Fibroblast of skin of right quadriceps (primary cell): ENCODE results near the gene C3orf20.

Experiments
- DNase-seq: peaks from one replicate; pipeline ENCODE4 v3.0.0-alpha.2; 2013

C3orf20 gene

DNA sequence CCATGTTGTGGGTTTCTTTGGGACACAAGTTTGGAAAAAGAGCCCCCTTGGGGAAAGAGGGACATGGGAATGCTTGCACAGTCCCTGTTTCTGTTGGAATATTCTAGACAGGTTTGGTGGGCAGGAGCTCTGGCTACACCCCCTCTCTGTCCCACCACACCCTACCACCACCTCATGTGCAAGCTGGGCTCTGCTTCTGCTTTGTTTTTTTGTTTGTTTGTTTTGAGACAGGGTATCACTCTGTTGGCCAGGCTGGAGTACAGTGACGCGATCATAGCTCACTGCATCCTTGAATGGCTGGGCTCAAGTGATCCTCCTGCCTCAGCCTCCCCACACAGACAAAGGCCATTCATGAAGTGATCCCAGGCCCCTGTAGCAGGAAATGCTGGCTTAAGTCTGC, 86.9 kb downstream of the C3orf20 start:
- DNase-seq: no peak

DNA sequence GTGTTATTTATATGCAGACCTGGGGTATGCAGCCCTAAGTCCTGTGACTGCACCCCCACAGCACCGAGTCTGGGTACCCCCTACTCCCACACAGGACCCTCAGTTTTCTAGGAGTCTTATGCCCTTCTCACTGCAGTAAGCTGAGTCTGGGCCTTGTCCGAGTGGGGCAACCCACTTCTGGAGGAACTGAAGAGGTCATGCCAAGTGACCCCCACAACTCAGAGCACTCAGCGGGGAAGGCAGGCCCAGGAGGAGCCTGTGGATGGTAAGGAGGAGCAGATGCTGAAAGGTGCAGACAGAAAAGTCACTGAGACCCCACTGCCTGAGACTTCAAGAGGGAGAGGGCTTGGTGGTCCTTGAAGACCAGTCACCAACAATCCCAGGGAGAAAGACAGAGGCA, 87.8 kb downstream of the C3orf20 start:
- no peak for DNase-seq

DNA sequence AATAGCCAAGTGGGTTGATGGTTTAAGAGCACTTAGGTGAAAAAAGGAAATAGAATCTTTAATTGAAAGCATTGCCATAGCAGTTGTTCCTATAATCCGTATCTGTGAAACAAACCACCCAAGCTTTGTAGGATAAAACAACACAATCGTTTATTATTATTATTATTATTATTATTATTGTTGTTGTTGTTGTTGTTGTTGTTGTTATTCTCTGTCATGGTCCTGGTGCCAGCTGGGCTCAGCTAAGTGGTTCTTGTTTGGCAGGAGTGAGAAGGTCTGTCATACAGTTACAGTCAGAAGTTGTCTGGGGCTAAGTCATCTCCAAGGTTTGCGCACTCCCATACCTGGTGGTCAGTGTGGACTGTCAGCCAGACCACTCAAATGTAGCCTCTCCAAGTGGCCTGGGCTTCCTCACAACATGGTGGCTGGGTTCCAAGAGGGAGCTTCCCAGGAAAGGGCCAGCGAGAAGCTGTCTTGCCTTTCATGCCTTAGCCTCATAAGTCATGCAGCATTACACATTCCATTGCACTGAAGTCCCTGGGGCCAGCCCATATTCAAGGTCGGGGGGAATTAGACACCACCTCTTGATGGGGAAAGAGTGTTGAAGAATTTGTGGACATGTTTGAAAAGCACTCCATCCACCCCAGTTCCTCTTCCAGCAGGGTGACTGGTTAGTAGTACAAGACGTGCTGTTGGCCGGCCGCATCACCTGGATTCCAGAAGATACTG, 89.6 kb downstream of the C3orf20 start:
- DNase-seq: no peak

DNA sequence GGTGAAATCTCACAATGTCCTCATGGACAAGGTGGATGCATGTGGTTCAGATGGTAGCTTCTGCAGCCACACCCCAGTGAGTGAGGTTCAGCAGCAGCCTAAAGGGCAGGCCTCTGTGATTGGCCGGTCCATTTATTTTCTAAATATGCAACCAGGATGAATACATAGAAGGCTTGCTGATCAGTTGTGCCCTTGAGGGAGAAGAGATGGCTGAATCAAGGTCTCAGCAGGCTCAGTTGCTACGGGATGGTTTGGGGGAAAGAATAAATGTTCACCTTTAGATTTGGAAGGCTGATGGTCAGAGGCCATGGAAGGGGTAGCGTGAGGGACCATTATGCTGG, 90.1 kb downstream of the C3orf20 start:
- DNase-seq: no peak

DNA sequence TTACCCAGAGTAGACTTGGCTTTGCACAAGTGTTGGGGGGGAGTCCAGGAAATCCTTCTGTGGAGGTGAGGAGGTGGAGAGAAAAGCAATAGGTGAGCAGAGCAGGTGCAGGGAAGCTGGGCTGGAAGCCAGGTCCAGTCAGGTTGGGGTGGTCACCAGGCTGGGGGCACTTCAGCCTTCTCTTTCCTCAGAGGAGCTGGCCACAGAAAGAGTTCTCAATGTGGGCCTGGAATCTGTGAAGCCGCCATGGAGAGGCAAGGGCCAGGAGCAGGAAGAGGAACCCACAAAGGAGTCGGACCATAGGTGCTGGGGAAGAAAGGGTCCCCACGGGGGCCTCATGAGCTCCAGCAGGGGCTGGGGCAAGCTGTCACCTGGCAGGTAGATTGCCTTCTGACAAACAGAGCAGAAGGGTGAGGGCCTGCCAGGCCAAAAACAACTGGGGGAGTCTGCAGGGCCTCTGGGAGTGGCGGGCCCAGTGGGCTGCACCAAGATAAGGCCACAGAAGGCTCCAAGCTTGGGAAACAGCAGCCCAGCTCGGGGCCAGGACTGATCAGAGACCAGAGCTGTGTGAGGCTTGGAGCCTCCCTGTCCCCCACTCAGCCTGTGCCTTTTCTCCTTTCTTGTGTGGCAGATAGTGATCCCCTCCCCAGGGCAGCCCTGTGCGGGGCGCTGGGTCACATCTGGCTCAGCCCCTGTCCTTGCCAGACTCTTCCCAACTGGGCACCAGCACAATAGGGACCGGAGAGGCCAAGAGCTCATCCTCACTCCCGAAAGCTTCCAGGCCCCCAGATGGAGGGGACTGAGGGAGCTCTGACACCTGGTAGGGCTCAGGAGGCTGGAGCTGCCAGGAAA, 90.9 kb downstream of the C3orf20 start:
- DNase-seq: no peak

DNA sequence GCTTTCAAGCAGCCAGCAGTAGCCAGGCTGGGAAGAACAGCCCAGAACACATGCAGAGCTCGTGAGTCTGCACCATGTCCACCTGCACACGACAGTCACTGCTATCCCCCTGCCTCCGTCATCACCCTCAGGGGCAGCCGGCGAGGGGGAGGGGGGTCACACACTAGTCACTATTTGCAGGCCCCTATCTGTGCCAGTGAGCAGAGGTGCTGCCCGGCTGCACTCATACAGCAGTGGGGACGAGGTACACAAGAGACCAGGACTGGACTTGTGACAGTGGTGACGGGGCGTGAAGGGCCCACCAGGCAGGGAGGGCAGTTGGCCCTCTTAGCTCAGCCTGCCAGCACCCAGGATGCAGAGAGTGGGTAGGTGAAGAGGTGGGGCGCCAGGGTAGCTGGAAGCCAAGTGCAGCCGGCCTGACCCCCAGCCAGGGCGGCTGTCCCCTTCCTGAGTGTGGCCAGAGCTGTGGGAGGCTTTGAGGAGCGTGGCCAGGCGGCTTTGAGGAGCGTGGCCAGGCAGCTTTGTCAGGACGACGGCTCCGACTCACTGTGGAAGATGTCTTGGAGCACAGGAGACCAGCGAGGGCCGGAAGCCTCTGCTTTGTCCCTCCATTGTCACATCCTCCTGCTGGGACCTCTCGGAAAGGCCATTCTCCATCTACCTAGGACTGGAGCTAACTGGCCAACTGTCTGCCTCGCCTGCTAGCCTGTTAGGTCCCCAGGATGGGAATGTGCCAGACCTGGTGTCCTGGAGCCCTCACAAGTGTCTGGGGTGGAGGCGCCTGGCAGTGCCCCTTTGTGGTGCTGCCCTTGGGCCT, 91.7 kb downstream of the C3orf20 start:
- DNase-seq: no peak

DNA sequence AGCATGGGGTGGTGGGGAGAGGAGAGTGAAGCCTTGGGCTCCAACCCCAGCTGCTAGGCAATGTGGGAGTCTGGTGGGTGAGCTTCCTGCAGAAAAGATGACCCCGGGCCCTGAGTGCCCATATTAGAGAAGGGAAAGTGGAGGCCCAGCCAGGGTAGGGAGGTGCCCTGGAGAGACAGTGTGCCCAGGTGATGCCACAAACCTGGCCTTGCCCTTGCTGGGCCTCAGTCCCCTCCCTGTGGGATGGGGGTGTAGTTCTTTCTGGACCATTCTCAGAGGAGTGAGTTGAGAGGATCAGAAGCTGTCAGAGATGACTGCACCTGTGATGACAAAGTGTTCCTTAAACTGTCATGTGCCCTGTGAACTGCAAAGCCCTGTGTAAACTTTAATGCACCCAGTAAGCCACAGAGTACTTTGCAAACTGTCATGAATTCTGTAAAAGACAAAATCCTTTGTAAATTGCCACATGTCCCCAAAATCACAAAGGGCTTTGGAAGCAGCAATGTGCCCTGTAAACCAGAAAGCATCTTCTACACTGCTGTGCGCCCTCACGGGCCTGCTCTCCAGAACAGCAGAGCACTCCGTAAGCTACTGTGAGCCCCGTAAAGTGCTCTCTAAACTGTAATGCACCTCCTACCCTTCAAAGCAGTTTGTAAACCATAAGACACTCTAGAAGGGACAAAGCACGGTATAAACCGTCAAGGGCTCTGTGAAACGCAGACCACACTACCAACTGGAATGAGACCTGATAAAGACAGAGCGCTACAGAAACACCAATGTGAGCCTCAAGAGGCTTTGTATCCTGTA, 92.5 kb downstream of the C3orf20 start:
- DNase-seq: no peak

DNA sequence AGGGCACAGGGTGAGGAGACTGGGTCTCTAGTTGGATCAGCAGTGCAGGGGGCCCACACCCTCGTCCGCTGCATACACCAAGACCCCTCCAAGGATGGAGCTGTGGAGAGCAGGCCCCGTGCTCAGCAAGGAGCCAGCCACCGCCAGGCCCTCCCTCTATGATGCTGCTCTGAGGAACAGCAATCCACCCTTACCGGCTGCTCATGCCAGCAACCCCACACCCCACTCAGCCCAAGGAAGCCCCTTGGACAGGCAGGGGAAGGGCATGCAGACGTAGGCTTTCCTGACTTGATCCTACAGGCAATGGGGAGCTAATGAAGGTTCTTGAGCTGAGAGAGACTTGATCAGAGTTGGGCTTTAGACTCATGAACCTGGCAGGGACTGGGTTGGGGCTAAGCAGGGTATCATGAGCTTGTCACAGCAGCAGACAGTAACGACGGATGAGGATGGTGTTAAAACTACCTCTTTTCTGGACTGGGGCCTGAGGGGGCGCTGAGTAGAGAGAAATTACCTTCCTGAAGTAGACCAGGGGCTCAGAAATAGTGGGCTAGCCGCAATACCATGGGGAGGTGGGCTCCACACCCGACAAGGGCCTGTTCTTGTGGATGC, 93.3 kb downstream of the C3orf20 start:
- DNase-seq: no peak

DNA sequence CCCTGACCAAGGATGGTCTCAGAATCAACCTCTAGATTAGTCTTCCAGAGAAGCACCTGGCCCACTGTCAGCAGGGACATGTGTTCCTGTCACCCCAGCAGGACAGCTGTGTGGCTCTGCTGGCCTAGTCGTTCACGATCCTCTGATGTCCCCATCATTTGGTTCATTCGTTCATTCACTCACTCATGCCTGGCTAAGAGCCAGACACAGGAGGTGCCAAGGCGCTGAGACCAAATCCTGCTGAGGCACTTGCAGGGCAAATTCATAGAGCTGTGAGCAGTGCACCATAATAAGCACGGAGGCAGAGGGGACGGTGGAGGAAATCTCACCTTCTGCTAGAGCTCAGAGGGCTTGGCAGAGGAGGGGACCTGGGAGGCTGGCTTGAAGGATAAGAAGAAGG, 93.9 kb downstream of the C3orf20 start:
- no peak for DNase-seq

DNA sequence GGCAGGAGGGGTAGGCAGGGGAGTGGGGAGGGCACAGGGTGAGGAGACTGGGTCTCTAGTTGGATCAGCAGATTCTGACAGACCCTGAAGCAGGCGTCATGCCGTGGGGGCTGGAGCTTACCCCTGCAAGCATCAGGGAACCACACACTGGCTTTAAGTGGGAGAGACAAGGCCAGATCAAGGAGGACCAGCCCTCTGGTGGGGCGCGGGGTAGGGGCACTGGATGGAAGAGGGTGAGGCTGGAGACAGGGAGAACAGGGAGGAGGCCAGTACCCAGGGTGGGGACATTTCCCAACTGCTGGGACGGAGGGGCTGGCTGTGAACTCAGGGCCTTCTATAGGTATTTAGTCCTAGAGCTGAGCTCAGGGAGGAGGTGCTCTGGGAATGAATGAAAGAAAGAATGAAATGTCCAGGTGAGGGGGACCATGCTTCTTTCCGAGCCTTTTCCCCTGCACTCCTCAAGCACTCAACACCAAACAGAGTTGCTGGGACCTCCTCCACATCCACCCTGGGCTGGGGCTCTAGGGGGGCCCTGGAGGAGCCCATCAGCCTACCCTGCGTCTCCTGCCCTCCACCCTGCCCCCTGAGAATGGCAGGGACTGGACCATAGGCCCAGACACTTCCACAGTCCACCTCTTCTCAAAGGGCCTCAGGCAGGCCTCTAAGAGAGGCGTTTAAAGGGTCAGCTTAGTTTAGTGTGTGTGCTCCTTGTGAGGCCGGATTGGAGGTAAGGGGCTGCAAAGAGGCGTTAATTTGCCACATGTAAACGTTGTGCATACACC, 94.8 kb downstream of the C3orf20 start:
- DNase-seq: no peak

DNA sequence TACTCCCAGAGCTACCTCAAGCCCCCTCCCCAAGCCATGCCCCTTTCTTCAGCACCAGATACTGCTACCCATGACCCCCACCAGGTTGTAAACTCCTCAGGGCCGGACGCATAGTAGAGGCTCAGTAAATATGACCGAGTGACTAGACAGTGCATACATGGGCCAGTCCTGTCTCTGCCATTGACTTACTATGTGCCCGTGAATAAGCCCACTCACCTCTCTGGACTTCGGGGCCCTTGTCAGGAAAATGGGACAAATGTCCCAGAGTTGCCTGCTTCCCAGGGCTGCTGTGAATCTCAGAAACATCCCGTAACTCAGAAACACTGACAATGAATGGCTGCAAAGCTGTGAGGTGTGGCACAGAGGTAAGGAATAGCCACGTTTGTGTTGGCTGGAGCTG, 95.7 kb downstream of the C3orf20 start:
- no peak for DNase-seq

DNA sequence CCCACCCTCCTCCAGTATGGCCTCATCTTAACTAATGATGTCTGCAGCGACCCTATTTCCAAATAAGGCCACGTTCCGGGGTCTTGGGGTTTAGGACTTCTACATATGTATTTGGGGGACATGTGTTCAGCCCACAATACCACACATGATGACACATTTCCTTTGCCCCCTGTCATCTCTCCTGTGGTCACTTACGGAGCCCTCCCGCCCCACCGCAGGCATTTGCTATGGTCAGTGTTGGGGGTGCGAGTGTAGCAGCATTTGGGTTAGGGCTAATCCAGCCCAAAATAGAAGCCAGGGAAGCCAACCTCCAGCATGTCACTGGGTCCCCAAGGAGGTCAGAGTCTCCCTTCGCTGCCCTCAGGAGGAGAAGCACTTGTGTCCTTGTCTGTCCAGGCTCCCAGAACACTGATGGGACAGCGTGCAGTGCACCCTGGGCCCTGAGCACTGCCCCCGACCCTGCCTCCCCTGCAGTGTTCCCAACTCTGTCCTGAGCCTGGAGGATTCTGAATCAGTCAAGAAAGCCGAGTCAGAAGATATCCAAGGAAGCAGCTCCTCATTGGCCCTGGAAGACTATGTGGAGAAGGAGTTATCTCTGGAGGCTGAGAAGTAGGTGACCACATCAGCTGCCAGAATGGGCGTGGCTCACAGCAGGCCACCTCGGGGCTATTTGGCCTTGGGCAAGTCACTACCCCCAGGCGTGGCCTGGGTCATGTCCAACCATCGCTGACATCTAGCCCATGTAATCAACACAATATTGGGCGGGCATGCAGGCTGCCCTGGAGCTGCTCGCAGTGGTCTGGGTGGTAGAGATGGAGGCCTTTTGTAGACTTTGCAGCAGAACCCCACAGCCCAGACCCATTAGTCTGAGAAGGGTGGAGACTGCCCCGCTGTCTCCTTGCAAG, 96.9 kb downstream of the C3orf20 start:
- DNase-seq: no peak

DNA sequence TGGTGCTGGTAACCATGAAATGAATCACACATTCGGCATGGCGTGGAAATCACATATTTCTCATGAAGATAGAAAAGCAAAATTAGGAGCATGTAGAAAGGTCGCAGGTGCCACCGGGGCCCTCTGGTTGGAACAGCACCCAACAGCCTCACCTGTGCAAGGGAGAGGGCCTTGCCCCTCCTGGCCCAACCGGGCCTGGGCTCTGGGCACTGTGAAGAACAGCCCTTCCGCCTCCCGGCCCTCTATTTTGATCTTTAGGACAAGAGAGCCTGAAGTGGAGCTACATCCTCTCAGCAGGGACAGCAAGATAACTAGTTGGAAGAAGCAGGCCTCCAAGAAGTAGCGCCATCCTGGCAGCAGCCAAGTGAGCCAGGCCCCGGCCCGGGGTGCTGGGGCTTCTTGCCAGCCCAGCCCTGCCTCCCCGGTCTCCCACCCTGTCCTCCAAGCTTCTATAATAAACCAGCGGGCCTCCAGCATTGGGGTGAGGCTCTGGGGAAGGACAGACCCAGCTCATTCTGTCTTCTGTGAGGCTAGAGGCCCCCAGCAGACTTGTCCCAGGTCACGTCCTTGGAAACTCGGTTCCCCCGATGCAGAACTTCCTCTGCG, 97.7 kb downstream of the C3orf20 start:
- no peak for DNase-seq

DNA sequence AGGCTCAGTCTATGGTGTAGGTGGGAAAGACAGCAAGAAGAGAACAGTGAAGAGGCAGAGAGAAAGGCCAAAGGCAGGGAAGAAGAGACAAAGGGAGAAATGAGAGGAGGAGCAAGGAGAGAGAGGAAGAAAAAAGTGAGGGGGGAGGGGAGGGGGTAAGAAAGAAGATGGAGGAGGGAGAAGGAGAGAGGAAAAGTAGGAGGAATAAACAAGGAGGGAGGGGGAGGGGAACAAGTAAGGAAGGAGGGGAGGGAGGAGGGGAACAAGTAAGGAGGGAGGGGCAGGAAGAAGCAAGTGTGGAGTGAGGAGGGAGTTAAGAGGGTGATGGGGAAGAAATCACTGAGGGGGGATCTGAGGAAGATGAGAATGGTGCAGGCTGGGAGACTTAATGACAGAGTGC, 98.3 kb downstream of the C3orf20 start:
- DNase-seq: no peak

DNA sequence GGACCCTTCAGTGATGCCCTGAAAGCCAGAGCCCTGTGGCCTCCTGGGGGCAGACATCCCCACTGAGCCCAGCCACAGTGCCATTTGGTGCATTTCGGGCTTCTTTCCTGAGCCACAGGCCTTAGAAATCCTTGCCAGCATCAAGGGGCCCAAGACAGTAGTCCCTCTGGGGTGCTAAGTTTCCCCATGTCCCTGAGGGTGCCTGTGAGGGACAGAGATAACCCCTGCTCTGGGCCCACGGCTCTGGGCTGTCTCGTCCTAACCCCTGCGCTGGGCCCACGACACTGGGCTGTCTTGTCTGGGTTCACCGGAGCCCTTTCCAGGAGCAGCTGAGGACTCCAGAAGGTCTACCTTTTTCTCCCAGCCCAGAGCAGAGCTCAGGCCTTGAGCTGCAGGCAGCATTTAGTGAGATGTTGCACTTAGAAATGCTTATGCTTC, 98.8 kb downstream of the C3orf20 start:
- DNase-seq: no peak

DNA sequence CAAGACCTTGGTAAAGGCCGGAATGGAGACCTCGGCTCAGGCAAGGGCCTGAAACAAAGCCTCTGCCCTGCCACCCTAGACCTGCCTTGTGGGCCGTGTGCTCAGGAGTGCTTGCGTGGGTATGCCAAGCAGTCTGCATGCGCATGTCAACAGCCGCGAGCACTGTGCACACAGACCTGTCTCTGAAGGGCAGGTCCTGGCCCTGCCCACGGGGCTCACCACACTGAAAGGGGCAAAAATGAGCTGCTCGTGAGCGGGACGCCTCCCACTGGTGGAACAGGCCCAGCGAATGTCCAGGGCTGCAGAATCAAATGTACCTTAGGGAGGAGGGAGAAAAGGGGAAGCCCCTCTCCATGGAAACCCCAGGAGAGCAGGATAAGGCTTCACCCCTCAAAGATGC, 99.5 kb downstream of the C3orf20 start:
- no peak for DNase-seq

DNA sequence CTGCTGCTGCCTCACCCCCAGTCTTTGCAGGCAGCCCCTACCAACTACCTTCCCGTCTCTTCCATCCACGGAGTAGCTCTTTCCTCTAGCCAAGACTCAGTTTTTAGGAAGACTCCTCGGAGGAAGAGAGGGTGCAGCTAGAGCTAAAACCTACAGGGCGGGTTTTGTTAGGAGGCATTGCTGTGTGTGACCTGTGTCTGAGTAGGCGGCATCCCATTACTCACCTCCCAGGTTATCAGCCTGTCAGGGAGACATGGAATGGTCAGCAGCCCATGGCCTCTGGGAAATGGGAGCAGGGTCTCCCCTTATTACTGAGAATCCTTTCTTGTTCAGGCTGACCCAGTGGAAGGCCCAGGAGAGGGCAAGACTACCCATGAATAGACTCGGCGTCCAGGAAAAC, 100.1 kb downstream of the C3orf20 start:
- no peak for DNase-seq

DNA sequence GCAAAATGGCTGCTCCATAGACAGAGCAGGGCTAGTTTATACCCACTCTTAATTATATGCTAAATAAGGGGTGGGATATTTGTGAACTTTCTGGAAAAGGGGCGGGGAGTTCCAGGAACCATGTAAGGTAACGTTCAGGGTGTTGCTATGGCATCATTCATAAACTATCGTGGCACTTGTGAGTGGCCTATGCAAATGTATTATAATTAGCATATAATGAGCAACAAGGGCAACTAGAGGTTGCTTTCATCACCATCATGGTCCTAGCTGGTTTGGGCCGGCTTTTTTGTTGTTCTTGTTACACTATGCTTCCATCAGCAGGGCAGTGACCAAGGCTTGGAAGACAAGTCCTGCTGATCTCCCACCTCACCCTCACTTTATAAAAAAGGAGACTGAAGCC, 100.6 kb downstream of the C3orf20 start:
- DNase-seq: no peak

DNA sequence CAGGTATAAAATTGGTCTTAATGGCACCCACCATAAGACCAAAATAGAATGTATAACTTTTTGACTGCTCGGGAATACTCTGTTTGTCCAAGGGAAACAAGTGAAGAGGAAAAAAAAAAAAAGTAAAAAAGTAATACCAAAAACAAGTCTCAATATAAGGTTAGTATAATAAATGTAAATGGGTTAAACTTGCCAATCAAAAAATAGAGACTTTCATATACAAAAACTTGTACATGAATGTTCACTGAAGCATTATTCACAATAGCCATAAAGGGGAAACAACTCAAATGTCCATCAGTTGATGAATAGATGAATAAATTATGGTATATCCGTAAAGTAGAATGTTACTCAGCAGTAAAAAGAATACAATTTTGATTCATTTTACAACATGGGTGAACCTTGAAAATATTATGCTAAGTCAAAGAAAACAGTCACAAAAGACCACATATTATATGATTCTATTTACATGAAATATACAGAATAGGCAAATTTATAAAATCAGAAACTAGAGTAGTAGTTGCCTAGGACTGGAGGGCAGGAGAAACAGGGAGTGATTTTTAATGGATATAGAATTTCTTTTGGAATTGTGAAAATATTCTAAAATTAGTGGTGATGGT, 104.2 kb downstream of the C3orf20 start:
- no peak for DNase-seq
